ENCODE results near the gene TRPM8. TPM values are rescaled to one million over a fixed set of nuclear protein-coding genes. Genes with fewer than 3 reads are reported as not detected.

The TRPM8 gene
- total and polyA plus RNA-seq, 2 experiments from 2014 or later: 0.11 to 0.14 TPM

DNA sequence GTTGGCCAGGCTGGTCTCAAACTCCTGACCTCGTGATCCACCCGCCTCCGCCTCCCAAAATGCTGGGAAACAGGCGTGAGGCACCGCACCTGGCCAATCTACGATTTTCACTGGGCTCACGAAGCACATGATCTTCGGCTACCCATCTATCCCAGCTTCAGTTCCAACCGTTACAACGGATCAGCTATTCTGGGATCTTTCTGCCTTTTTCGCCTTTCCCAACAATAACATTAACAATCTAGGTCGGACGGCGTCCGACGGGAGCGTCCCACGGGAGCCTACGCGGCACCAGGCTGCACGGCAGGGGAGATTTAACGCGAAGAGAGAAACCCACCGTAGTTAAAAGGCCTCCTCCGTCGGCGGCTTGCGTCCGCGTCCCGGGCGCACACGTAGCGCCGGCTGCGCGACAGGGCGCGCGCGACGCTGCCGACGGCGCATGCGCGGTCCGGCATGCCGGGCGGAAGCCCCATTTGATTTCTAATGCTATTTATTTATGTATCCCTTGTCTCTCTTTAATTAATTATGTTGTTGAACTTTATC is 49.1 kb upstream of the TRPM8 start, which contains the start of gene MSL3B:
TSS of gene MSL3B (minus strand) at position 394 of the 540 bp plus-strand sequence.
- Mint-ChIP-seq H3K4me3 (peak within 1 kb of the TSS; percentile 84), H3K27ac (peak within 1 kb of the TSS; percentile 78; the same call in 1 of the 2 replicates)

GRCh38 chr2:233871432-233871831 is 45.7 kb upstream of the TRPM8 start:
- H3K27me3 ChIP-seq (ENCODE audit: insufficient read depth): peaks cover 8% of the 10 kb centered on the region; the same call in 1 of the 2 replicates
- TF ChIP-seq, protein P1, sequence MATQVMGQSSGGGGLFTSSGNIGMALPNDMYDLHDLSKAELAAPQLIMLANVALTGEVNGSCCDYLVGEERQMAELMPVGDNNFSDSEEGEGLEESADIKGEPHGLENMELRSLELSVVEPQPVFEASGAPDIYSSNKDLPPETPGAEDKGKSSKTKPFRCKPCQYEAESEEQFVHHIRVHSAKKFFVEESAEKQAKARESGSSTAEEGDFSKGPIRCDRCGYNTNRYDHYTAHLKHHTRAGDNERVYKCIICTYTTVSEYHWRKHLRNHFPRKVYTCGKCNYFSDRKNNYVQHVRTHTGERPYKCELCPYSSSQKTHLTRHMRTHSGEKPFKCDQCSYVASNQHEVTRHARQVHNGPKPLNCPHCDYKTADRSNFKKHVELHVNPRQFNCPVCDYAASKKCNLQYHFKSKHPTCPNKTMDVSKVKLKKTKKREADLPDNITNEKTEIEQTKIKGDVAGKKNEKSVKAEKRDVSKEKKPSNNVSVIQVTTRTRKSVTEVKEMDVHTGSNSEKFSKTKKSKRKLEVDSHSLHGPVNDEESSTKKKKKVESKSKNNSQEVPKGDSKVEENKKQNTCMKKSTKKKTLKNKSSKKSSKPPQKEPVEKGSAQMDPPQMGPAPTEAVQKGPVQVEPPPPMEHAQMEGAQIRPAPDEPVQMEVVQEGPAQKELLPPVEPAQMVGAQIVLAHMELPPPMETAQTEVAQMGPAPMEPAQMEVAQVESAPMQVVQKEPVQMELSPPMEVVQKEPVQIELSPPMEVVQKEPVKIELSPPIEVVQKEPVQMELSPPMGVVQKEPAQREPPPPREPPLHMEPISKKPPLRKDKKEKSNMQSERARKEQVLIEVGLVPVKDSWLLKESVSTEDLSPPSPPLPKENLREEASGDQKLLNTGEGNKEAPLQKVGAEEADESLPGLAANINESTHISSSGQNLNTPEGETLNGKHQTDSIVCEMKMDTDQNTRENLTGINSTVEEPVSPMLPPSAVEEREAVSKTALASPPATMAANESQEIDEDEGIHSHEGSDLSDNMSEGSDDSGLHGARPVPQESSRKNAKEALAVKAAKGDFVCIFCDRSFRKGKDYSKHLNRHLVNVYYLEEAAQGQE (IDR thresholded peaks at IDR 0.05; ENCODE audit: unreplicated experiment): no peak
- no peak for TF ChIP-seq CTCF (conservative IDR thresholded peaks at IDR 0.05; ENCODE audit: low read depth in 2 of 2)
- TF ChIP-seq NANOG (IDR thresholded peaks at IDR 0.05; ENCODE audit: borderline replicate concordance): no peak
- no peak for TF ChIP-seq ZNF114 (CRISPR knock-in tag; IDR thresholded peaks at IDR 0.05)
- TF ChIP-seq ZNF331 (CRISPR knock-in tag; IDR thresholded peaks at IDR 0.05; ENCODE audit: low read depth): no peak
- TF ChIP-seq POLR2AphosphoS5 (IDR thresholded peaks at IDR 0.05; ENCODE audit: low read depth): no peak
- TF ChIP-seq ETS1 (IDR thresholded peaks at IDR 0.05): no peak
- no peak for TF ChIP-seq STAT1 (IDR thresholded peaks at IDR 0.05; ENCODE audit: unreplicated experiment)
- TF ChIP-seq EZH2 (IDR thresholded peaks at IDR 0.05; ENCODE audit: low read depth, unreplicated experiment): no peak
- TF ChIP-seq CREB1 (CRISPR knock-in tag; IDR thresholded peaks at IDR 0.05; ENCODE audit: low read depth): no peak
- TF ChIP-seq EZH2phosphoT487 (IDR thresholded peaks at IDR 0.05; ENCODE audit: unreplicated experiment): no peak

More for the DNA sequence above, 49.1 kb upstream of the TRPM8 start, which contains the start of gene MSL3B:
- 0 out of 2 replicates have a peak, but pooled peaks cover under 1% of the 10 kb centered on the region for H3K9me2 ChIP-seq (ENCODE audit: insufficient read depth)
- H3F3A ChIP-seq (replicated peaks; ENCODE audit: low read depth): no peaks in the 10 kb centered on the region
- peaks cover 6% of the 10 kb centered on the region for H3K27me3 Mint-ChIP-seq (ENCODE audit: insufficient read depth, low read depth, poor library complexity)
- H3K36me3 ChIP-seq (ENCODE audit: insufficient read depth): no peaks in the 10 kb centered on the region
- peak within 1 kb of the TSS; percentile 60; the same call in 1 of the 2 replicates for H2AFZ ChIP-seq
- peak within 1 kb of the TSS; percentile 78 for H3K4me2 ChIP-seq
- H3K36me3 Mint-ChIP-seq (ENCODE audit: low read depth): peaks cover 30% of the 10 kb centered on the region
- peaks cover 5% of the 10 kb centered on the region; the same call in 1 of the 3 replicates for H3K4me1 Mint-ChIP-seq
- H3K27ac ChIP-seq (ENCODE audit: low read depth): peak within 1 kb of the TSS; percentile 73
- no peaks in the 10 kb centered on the region for H4K20me1 ChIP-seq (replicated peaks; ENCODE audit: insufficient read depth)
- H3K79me2 ChIP-seq (replicated peaks; ENCODE audit: insufficient read depth): peaks cover 17% of the 10 kb centered on the region
- peak; percentile 74 for DNase-seq (ENCODE audit: low spot score)
- peaks cover 17% of the 10 kb centered on the region; the same call in 2 of the 3 replicates for H3K9me3 Mint-ChIP-seq
- no peak for TF ChIP-seq CTCF (conservative IDR thresholded peaks at IDR 0.05; ENCODE audit: low read depth in 2 of 2)
- TF ChIP-seq POLR2AphosphoS5 (IDR thresholded peaks at IDR 0.05; ENCODE audit: low read depth): peak; percentile 61
- TF ChIP-seq ZNF114 (CRISPR knock-in tag; IDR thresholded peaks at IDR 0.05): no peak
- TF ChIP-seq CREB1 (CRISPR knock-in tag; IDR thresholded peaks at IDR 0.05; ENCODE audit: low read depth): peak; percentile 79
- TF ChIP-seq EZH2 (IDR thresholded peaks at IDR 0.05; ENCODE audit: low read depth, unreplicated experiment): no peak
- no peak for TF ChIP-seq EZH2phosphoT487 (IDR thresholded peaks at IDR 0.05; ENCODE audit: unreplicated experiment)
- ATAC-seq: peak; percentile 77
- peaks cover 4% of the 10 kb centered on the region; the same call in 1 of the 2 replicates for H3K27me3 ChIP-seq (ENCODE audit: insufficient read depth)
- no peaks in the 10 kb centered on the region for H3K4me1 ChIP-seq (ENCODE audit: insufficient read depth)
- H3K4me3 ChIP-seq: peak within 1 kb of the TSS; percentile 65

More at GRCh38 chr2:233871432-233871831, 45.7 kb upstream of the TRPM8 start:
- Histone ChIP-seq H3K79me2 (replicated peaks; ENCODE audit: insufficient read depth) (peaks cover 12% of the 10 kb centered on the region), H3K4me3 (no peak overlapping the region), H3K4me2 (no peak overlapping the region), H3K9me2 (ENCODE audit: insufficient read depth) (no peaks in the 10 kb centered on the region), H3K27ac (ENCODE audit: low read depth) (no peak overlapping the region), H3K4me1 (ENCODE audit: insufficient read depth) (no peaks in the 10 kb centered on the region), H3K36me3 (ENCODE audit: insufficient read depth) (no peaks in the 10 kb centered on the region), H4K20me1 (replicated peaks; ENCODE audit: insufficient read depth) (no peaks in the 10 kb centered on the region), H2AFZ (no peak overlapping the region), H3F3A (replicated peaks; ENCODE audit: low read depth) (no peaks in the 10 kb centered on the region)
- peaks cover 17% of the 10 kb centered on the region for H3K36me3 Mint-ChIP-seq (ENCODE audit: low read depth)
- H3K4me1 Mint-ChIP-seq: 0 out of 3 replicates have a peak, but pooled peaks cover 2% of the 10 kb centered on the region
- DNase-seq (ENCODE audit: low spot score): no peak
- peaks cover 17% of the 10 kb centered on the region; the same call in 2 of the 3 replicates for H3K9me3 Mint-ChIP-seq
- H3K4me3 Mint-ChIP-seq: no peak overlapping the region
- no peak for ATAC-seq
- H3K27ac Mint-ChIP-seq: no peak overlapping the region
- peaks cover 6% of the 10 kb centered on the region for H3K27me3 Mint-ChIP-seq (ENCODE audit: insufficient read depth, low read depth, poor library complexity)

Data from GM23338 (cell line).